KG1 (cell line): Measurements from ENCODE around the gene PRKN.

Source experiments
- DNase-seq: peaks from one replicate; lab custom pipeline; 2025; lab: John Stamatoyannopoulos, UW

The PRKN gene

DNA sequence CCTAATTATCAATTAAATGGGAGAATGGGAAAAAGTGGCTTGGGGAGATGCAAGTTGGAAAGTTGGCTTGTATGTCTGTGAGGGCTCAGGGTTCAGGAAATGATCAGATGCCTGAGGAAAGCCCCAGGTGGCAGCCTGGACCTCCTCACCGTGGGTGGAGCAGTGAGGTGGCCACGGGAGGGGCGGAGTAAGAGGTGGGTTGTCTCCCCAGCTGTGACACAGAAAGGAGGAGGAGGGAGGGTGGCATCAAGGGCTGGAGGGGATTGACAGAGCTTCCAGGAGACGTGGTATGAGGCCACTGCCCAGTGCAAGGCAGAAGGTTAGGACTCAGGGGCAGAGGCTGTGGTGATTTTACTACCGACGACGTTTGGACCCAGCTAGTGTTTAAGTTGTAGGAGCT is 672.2 kb downstream of the PRKN start:
- no peak for DNase-seq

- DNase-seq: no peak
Measured at GRCh38 chr6:162053084-162053483, 674.5 kb downstream of the PRKN start.

- DNase-seq: no peak
Measured at GRCh38 chr6:162050579-162050978, 677.0 kb downstream of the PRKN start.

- DNase-seq: no peak
Measured at GRCh38 chr6:162046324-162046723, 681.2 kb downstream of the PRKN start.

DNA sequence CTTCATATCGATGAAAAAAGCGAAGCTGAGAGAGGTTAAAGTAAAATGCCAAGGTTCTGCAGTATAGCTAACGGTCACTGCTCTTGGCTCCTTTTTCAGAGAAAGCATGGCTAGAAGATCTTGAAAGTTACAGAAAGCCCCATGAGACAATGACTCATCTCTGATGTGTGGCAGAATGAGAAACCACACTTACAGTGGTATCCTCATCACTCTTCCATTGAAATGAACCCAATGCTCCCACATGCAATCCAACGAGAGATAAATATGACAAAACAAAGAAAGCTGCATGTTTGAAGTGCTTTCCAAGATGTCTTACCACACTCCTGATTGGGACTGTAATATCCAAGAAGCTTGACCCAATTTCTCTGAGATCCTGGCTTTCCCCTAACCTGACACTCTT is 694.9 kb downstream of the PRKN start:
- DNase-seq: no peak

GRCh38 chr6:162029873-162030576 is 697.5 kb downstream of the PRKN start:
- no peak for DNase-seq

GRCh38 chr6:162026843-162027242 is 700.7 kb downstream of the PRKN start:
- no peak for DNase-seq

GRCh38 chr6:162026031-162026430 is 701.5 kb downstream of the PRKN start:
- no peak for DNase-seq

DNA sequence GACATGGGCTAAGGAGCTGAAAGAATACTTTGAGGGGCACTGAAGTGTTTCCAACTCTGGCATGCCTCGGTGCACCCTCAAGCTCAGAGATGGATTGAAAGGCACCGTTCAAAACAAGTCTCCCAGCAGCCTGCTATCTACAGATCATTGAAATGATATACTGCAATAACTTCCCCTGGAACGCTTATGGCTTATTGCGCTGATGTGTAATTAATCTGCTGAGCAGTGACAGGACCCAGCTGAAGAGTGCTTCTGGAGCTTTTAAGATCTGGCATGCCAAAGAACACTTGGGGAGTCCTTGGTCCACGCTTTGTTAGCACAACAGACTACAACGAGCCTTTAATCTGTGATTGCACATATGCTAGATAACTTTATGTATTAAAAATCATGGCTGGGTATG is 708.2 kb downstream of the PRKN start:
- no peak for DNase-seq

GRCh38 chr6:162017536-162017935 is 710.0 kb downstream of the PRKN start:
- DNase-seq: no peak

GRCh38 chr6:162014069-162014811 is 713.3 kb downstream of the PRKN start:
- DNase-seq: no peak

- no peak for DNase-seq
Measured at GRCh38 chr6:162005372-162005771, 722.2 kb downstream of the PRKN start.

DNA sequence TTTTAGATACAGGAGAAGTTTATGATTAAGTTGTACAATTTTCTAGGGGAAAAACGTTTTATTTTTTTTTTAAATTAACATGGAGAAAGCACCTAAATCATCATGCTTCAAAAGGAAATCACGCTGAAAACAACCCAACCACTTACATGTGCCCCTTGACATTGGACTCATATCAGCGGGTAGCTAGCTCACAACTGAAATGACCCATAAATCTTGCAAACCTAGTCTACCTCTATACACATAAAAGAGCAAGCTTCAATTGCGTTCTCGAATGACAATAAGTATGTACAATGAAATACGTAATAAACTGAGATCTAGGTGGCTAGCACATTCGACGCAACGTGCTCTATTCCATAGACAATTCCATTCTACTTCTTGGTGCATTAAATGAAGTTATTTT is 730.8 kb downstream of the PRKN start:
- DNase-seq: no peak

GRCh38 chr6:161985876-161986423 is 741.6 kb downstream of the PRKN start:
- no peak for DNase-seq

DNA sequence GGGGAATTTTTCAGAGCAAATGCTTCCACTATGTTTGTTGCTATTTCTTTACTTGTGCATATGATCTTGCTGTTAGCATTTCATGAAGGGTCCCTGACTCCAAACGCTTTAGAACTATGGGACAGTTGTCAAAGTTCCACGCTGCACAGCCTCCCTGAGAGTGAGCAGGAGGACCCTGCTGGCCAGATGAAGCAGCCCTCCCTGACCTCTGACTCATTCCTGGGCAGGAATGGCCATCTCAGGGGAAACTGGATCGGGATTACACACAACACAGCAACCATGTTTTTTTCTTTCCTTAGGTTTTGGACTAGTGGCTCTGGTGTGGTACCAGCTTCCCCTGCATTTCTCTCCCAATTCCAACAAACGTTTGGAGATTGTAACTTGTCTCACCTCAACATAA is 742.9 kb downstream of the PRKN start:
- DNase-seq: no peak

DNA sequence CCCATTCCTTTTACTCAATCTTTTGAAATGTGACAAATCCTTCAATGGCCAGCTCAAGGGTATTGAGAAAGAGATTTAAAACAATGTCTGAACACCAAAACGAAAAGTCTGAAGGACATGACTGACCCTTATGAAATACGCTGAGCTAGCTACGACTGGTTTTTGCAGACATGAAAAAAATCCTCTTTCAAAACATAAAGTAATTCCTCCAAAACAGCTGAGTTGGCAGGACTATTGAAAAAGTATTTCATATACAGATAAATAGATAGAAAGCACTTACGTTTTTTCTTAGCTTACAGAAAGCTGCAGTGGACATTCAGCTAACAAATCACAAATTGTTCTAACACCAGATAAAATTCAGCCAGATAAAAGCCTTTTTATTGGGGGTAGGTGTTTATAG is 751.0 kb downstream of the PRKN start:
- DNase-seq: no peak

GRCh38 chr6:161973064-161973463 is 754.5 kb downstream of the PRKN start:
- no peak for DNase-seq

DNA sequence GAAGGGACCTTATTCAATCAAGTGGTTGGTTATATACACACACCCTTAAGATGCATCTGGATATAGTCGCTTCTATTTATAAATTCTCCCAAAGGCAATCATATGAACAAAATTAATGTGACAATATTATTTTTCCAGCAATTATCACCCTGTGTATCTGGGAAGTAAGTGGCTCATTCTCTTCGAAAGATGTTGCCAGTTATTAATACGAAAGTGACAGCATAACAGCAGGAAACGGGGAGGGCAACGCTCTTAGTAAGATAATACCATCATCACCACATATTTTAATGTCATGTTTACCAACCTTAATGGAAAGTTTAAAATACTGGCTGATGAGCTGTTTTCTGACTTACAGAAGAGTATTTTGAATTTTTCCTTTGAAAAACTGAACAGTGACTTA is 756.5 kb downstream of the PRKN start:
- DNase-seq: no peak

DNA sequence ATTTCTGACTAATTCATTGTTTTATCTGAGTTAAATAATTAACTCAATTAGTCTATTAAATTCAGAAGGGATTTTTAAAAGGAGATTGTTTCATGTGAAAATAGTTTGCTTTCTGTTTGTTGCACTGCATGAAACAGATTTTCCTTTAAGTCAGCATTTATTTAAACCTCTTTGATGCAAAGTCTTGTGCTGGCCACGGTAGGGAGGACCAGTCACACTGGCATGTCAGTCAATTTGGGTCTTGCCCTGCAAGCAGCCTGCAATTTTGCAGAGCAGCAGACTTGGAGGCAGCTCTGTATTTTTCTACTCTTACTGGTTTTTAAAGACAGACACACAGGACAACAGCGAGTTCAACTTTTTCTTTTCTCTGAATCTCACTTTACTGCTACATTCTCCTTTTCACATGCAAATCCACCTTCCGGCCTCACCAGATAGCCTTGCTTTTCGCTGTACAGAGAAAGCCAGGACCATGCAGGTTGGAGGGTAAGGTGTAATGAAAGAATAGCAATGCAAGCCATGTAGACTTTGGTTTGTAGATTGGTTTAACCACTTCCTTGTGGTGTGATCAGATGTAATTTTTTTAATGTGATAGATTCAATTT is 763.8 kb downstream of the PRKN start:
- DNase-seq: no peak

- DNase-seq: no peak
Measured at GRCh38 chr6:161963181-161963580, 764.4 kb downstream of the PRKN start.

- DNase-seq: no peak
Measured at GRCh38 chr6:161961796-161962195, 765.8 kb downstream of the PRKN start.

- DNase-seq: no peak
Measured at GRCh38 chr6:161961046-161961445, 766.5 kb downstream of the PRKN start.

- no peak for DNase-seq
Measured at GRCh38 chr6:161959072-161959471, 768.5 kb downstream of the PRKN start.
